K562 (cell line): ENCODE data around the gene CAMK2D. TPM values are rescaled to one million over a fixed set of nuclear protein-coding genes. Genes with fewer than 3 reads are reported as not detected.

ENCODE experiments used
- ATAC-seq: fragments of 200-7000 bp; cut with Tn5 transposase; 3 replicates; pipeline ENCODE4 v1.9.1; 2020; ENCODE audit warnings: moderate library complexity
- BruUV-seq: library from RNA; stranded (reverse); fragments of 400-500 nt; replicated peaks from 2 replicates; lab custom pipeline; 2021; lab: Mats Ljungman, UMichigan
- CTCF ChIA-PET: fragments of 300-600 bp; formaldehyde crosslinking; extraction: SDS; loops from one replicate; lab custom pipeline; 2021; ENCODE audit warnings: low intra/inter-chr PET ratio; lab: Yijun Ruan, JAX
- POLR2A ChIA-PET: fragments of 300-600, 350-650 bp; sonication (Branson Sonifier 250); formaldehyde crosslinking; extraction: SDS; loops from one replicate; lab custom pipeline; 2021; ENCODE audit warnings: antibody characterized with exemption, inconsistent platforms; lab: Yijun Ruan, JAX
- DNase-seq, 4 experiments: peaks; one replicate each; pipeline versions ENCODE4 v3.0.0 to v3.0.0-alpha.2; 2011 to 2018; ENCODE audit warnings: low spot score in 3 of 4, mixed read lengths in 3 of 4; ENCODE audit errors: extremely low read depth in 1 of 4
- FAIRE-seq: peaks from 2 replicates; lab custom pipeline; 2011; peaks lifted over from hg19 to GRCh38; lab: Jason Lieb, UNC
- H2AFZ ChIP-seq: 2 replicates; pipeline ENCODE4 v1.6.0; 2011; ENCODE audit warnings: low read depth, low read length, control low read depth, inconsistent platforms
- H3K27ac ChIP-seq: fragments of 200-600 bp; 3 replicates; pipeline ENCODE4 v1.8.0; 2011; ENCODE audit warnings: low read depth, mild to moderate bottlenecking, control low read depth, inconsistent platforms, low read length, moderate library complexity, mixed read lengths; ENCODE audit errors: extremely low read depth
- H3K27me3 ChIP-seq, 2 experiments: fragments of 300-600 bp in 1 of 2; 2 replicates in 1 of 2; 3 replicates in 1 of 2; pipeline versions ENCODE4 v1.6.0 to v1.8.0; 2011; ENCODE audit warnings: inconsistent platforms in 2 of 2, low read length in 2 of 2, mild to moderate bottlenecking in 1 of 2, mixed read lengths in 1 of 2, moderate library complexity in 1 of 2; ENCODE audit not compliant: control insufficient read depth in 2 of 2, insufficient read depth in 2 of 2
- H3K36me3 ChIP-seq: fragments of 300-600 bp; 3 replicates; pipeline ENCODE4 v1.8.0; 2011; ENCODE audit warnings: mild to moderate bottlenecking, low read length, inconsistent platforms; ENCODE audit not compliant: control insufficient read depth, insufficient read depth
- H3K4me1 ChIP-seq, 2 experiments: fragments of 200-600 bp in 1 of 2; replicated peaks in 1 of 2; 2 replicates in 1 of 2; 3 replicates in 1 of 2; pipeline versions ENCODE4 v1.5.1 to v1.8.0; 2011; ENCODE audit warnings: inconsistent platforms in 2 of 2, low read length in 2 of 2, mild to moderate bottlenecking in 1 of 2, mixed read lengths in 1 of 2, moderate library complexity in 1 of 2; ENCODE audit not compliant: control insufficient read depth in 2 of 2, insufficient read depth in 2 of 2
- H3K4me2 ChIP-seq: 2 replicates; pipeline ENCODE4 v1.6.1; 2011; ENCODE audit warnings: low read length, control low read depth, inconsistent platforms, mixed read lengths; ENCODE audit not compliant: insufficient read depth
- H3K4me3 ChIP-seq: fragments of 200-600 bp; sonication (generic), shearing (Covaris generic); 2 replicates; pipeline ENCODE4 v1.5.1; 2016; ENCODE audit warnings: control low read depth, inconsistent platforms
- H3K79me2 ChIP-seq: fragments of 200-600 bp; 3 replicates; pipeline ENCODE4 v1.8.0; 2011; ENCODE audit warnings: low read length, inconsistent platforms; ENCODE audit not compliant: control insufficient read depth, insufficient read depth
- H3K9ac ChIP-seq, 2 experiments: 2 replicates each; pipeline versions ENCODE4 v1.6.0 to v1.6.1; 2011; ENCODE audit warnings: low read depth in 2 of 2, low read length in 2 of 2, control low read depth in 1 of 2, inconsistent platforms in 1 of 2, mild to moderate bottlenecking in 1 of 2, mixed read lengths in 1 of 2; ENCODE audit not compliant: insufficient read depth in 1 of 2
- H3K9me1 ChIP-seq: one replicate; pipeline ENCODE4 v1.6.0; 2011; ENCODE audit warnings: inconsistent platforms, mild to moderate bottlenecking, low read length, moderate library complexity; ENCODE audit not compliant: control insufficient read depth, insufficient read depth
- H3K9me3 ChIP-seq: replicated peaks from 2 replicates; pipeline ENCODE4 v1.5.1; 2011; ENCODE audit warnings: low read depth, low read length, inconsistent platforms; ENCODE audit not compliant: control insufficient read depth, insufficient read depth
- H4K20me1 ChIP-seq: replicated peaks from 2 replicates; pipeline ENCODE4 v1.6.1; 2011; ENCODE audit warnings: low read length, inconsistent platforms, mixed read lengths; ENCODE audit not compliant: control insufficient read depth, insufficient read depth
- ELK3 ChIP-seq: fragments of 450-650 bp; formaldehyde crosslinking; IDR thresholded peaks from 2 replicates; pipeline ENCODE4 v1.4.0; 2020; ENCODE audit warnings: mild to moderate bottlenecking
- GTF2F1 ChIP-seq: IDR thresholded peaks from 2 replicates; pipeline ENCODE4 v1.6.1; 2011; ENCODE audit warnings: low read depth, low read length, improper control_type of control experiment
- HDAC1 ChIP-seq, 2 experiments: fragments of 450-650 bp; IDR thresholded peaks; 2 replicates each; pipeline ENCODE4 v1.6.1; 2016 to 2017; ENCODE audit warnings: inconsistent platforms in 1 of 2, mild to moderate bottlenecking in 1 of 2, moderate library complexity in 1 of 2
- KLF13 ChIP-seq: fragments of 450-650 bp; IDR thresholded peaks from 2 replicates; pipeline ENCODE4 v1.6.1; 2016; ENCODE audit warnings: missing genetic modification characterization, low read depth, mild to moderate bottlenecking, missing compliant biosample characterization, moderate library complexity, borderline replicate concordance
- ZFP36 ChIP-seq: fragments of 150-350 bp; IDR thresholded peaks from 2 replicates; pipeline ENCODE4 v1.6.1; 2018; ENCODE audit warnings: low read length, low read depth; ENCODE audit not compliant: partially characterized antibody
- ZFPM2 ChIP-seq: fragments of 250-450 bp; sonication (Bioruptor Pico); IDR thresholded peaks from 2 replicates; pipeline ENCODE4 v1.5.1; 2022; ENCODE audit warnings: mild to moderate bottlenecking
- ZNF431 ChIP-seq: sonication (generic); formaldehyde crosslinking; IDR thresholded peaks from 2 replicates; pipeline ENCODE4 v1.8.0; 2022; ENCODE audit warnings: mild to moderate bottlenecking, missing genetic modification reagents
- WGBS: fragments of 100-300 bp; shearing (Covaris generic); methylation state at CpG from one replicate; pipeline ENCODE4 v1.1.6; 2016; ENCODE audit warnings: low coverage, mixed read lengths; ENCODE audit not compliant: insufficient coverage; ENCODE audit errors: missing lambda C conversion rate; 5-methylcytosine and 5-hydroxymethylcytosine counted together
- in situ Hi-C: fragments of 300-500 bp; cut with MboI; formaldehyde crosslinking; loops from 4 replicates; pipeline ENCODE4 v1.15.0; 2018; ENCODE audit warnings: inconsistent platforms, mixed read lengths
- intact Hi-C: fragments of 100-400 bp; cut with micrococcal nuclease; formaldehyde crosslinking; loops from 2 replicates; pipeline ENCODE4 v1.14.2; 2022
- polyA plus RNA-seq, 8 experiments: library from polyadenylated mRNA; depleted of rRNA in 4 of 8; stranded (reverse) in 5 of 8; unstranded in 3 of 8; fragments of >200 nt; fragmentation: Nextera tagmentation in 2 of 8; fragmentation: Illumina TruSeq in 1 of 8; extraction: Ambion mirVana in 2 of 8; extraction: Trizol in 1 of 8; gene quantifications; 2 replicates each; pipeline versions ENCODE4 v1.2.1 to v1.2.3, GENCODE V29; 2011 to 2014; ENCODE audit warnings: inconsistent platforms in 1 of 8, missing spikeins in 1 of 8
- total RNA-seq, 7 experiments: library from RNA; depleted of rRNA in 6 of 7; stranded (reverse); fragments of >200 nt in 6 of 7; fragmentation: Illumina TruSeq in 2 of 7; extraction: Trizol in 2 of 7; gene quantifications; 2 replicates each; pipeline versions ENCODE4 v1.2.1 to v1.2.3, GENCODE V29; 2011 to 2021; ENCODE audit warnings: low replicate concordance in 1 of 7
- TF ChIP-seq, protein P1 (sequence below): fragments of 450-650 bp; IDR thresholded peaks from 2 replicates; pipeline ENCODE4 v1.6.1; 2016; ENCODE audit warnings: mild to moderate bottlenecking, moderate library complexity

The CAMK2D gene
- total and polyA plus RNA-seq, 9 of the 15 experiments (the other 6 are each of a cell fraction or from before 2014, with no cell fraction given), result 0.01 to 0.33 (median 0.04) TPM; not detected in 2

- Histone ChIP-seq H3K4me2 (no peak overlapping the region), H3K79me2 (no peaks in the 10 kb centered on the region), H4K20me1 (no peaks in the 10 kb centered on the region), H3K9me3 (no peaks in the 10 kb centered on the region), H3K4me3 (no peak overlapping the region), H3K9me1 (no peaks in the 10 kb centered on the region), H3K27ac (no peak overlapping the region), H3K9ac (no peak overlapping the region), H3K27me3 (no peaks in the 10 kb centered on the region), H3K36me3 (no peaks in the 10 kb centered on the region), H2AFZ (no peak overlapping the region), H3K4me1 (no peaks in the 10 kb centered on the region)
- no peak for DNase-seq
- WGBS, result 0% methylated on average over 5 of the region's 6 CpGs
- ChIA-PET CTCF (no interaction called here), POLR2A (no interaction called here)
- in situ Hi-C loops, result no loop called here
- intact Hi-C loops, result no loop called here
- FAIRE-seq, result no peak
- TF ChIP-seq GTF2F1 (no peak), ZFPM2 (CRISPR knock-in tag) (no peak), ELK3 (CRISPR knock-in tag) (no peak), ZNF431 (CRISPR knock-in tag) (no peak), HDAC1 (IDR thresholded peaks at IDR 0.05) (no peak), ZFP36 (no peak), KLF13 (tag) (no peak)
- TF ChIP-seq, protein P1, sequence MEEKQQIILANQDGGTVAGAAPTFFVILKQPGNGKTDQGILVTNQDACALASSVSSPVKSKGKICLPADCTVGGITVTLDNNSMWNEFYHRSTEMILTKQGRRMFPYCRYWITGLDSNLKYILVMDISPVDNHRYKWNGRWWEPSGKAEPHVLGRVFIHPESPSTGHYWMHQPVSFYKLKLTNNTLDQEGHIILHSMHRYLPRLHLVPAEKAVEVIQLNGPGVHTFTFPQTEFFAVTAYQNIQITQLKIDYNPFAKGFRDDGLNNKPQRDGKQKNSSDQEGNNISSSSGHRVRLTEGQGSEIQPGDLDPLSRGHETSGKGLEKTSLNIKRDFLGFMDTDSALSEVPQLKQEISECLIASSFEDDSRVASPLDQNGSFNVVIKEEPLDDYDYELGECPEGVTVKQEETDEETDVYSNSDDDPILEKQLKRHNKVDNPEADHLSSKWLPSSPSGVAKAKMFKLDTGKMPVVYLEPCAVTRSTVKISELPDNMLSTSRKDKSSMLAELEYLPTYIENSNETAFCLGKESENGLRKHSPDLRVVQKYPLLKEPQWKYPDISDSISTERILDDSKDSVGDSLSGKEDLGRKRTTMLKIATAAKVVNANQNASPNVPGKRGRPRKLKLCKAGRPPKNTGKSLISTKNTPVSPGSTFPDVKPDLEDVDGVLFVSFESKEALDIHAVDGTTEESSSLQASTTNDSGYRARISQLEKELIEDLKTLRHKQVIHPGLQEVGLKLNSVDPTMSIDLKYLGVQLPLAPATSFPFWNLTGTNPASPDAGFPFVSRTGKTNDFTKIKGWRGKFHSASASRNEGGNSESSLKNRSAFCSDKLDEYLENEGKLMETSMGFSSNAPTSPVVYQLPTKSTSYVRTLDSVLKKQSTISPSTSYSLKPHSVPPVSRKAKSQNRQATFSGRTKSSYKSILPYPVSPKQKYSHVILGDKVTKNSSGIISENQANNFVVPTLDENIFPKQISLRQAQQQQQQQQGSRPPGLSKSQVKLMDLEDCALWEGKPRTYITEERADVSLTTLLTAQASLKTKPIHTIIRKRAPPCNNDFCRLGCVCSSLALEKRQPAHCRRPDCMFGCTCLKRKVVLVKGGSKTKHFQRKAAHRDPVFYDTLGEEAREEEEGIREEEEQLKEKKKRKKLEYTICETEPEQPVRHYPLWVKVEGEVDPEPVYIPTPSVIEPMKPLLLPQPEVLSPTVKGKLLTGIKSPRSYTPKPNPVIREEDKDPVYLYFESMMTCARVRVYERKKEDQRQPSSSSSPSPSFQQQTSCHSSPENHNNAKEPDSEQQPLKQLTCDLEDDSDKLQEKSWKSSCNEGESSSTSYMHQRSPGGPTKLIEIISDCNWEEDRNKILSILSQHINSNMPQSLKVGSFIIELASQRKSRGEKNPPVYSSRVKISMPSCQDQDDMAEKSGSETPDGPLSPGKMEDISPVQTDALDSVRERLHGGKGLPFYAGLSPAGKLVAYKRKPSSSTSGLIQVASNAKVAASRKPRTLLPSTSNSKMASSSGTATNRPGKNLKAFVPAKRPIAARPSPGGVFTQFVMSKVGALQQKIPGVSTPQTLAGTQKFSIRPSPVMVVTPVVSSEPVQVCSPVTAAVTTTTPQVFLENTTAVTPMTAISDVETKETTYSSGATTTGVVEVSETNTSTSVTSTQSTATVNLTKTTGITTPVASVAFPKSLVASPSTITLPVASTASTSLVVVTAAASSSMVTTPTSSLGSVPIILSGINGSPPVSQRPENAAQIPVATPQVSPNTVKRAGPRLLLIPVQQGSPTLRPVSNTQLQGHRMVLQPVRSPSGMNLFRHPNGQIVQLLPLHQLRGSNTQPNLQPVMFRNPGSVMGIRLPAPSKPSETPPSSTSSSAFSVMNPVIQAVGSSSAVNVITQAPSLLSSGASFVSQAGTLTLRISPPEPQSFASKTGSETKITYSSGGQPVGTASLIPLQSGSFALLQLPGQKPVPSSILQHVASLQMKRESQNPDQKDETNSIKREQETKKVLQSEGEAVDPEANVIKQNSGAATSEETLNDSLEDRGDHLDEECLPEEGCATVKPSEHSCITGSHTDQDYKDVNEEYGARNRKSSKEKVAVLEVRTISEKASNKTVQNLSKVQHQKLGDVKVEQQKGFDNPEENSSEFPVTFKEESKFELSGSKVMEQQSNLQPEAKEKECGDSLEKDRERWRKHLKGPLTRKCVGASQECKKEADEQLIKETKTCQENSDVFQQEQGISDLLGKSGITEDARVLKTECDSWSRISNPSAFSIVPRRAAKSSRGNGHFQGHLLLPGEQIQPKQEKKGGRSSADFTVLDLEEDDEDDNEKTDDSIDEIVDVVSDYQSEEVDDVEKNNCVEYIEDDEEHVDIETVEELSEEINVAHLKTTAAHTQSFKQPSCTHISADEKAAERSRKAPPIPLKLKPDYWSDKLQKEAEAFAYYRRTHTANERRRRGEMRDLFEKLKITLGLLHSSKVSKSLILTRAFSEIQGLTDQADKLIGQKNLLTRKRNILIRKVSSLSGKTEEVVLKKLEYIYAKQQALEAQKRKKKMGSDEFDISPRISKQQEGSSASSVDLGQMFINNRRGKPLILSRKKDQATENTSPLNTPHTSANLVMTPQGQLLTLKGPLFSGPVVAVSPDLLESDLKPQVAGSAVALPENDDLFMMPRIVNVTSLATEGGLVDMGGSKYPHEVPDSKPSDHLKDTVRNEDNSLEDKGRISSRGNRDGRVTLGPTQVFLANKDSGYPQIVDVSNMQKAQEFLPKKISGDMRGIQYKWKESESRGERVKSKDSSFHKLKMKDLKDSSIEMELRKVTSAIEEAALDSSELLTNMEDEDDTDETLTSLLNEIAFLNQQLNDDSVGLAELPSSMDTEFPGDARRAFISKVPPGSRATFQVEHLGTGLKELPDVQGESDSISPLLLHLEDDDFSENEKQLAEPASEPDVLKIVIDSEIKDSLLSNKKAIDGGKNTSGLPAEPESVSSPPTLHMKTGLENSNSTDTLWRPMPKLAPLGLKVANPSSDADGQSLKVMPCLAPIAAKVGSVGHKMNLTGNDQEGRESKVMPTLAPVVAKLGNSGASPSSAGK, result no peak
- BruUV-seq, result no TSS peak
- ATAC-seq, result no peak
These were observed 318.7 kb downstream of the CAMK2D start for GRCh38 chr4:113442826-113443225.
